Spleen (tissue), 7 donors: ENCODE results near the gene DRD4.

Source experiments
- POLR2AphosphoS5 ChIP-seq, 3 donors: sonication (generic); formaldehyde crosslinking; IDR thresholded peaks; one replicate each; pipeline ENCODE4 v1.5.1; 2017; ENCODE audit warnings: antibody characterized with exemption in 3 of 3
- TF ChIP-seq, protein P1 (sequence below), 11 experiments: fragments of 200-600 bp in 7 of 11; fragments of 450-650 bp in 4 of 11; sonication (generic) in 4 of 11; IDR thresholded peaks in 8 of 11; conservative IDR thresholded peaks in 3 of 11; 1 replicate in 7 of 11; 2 replicates in 4 of 11; pipeline versions ENCODE4 v1.4.0 to v1.8.0; 2016 to 2021; ENCODE audit warnings: antibody characterized with exemption in 11 of 11, inconsistent platforms in 4 of 11, mild to moderate bottlenecking in 1 of 11
- donor health status: DM: no; HTN: no; CAD: no; lungs with moderate emphysema.
- donor health status: DM: no; HTN: no; CAD: no.
- donor health status: DM: no; HTN: no; CAD: no.

DNA sequence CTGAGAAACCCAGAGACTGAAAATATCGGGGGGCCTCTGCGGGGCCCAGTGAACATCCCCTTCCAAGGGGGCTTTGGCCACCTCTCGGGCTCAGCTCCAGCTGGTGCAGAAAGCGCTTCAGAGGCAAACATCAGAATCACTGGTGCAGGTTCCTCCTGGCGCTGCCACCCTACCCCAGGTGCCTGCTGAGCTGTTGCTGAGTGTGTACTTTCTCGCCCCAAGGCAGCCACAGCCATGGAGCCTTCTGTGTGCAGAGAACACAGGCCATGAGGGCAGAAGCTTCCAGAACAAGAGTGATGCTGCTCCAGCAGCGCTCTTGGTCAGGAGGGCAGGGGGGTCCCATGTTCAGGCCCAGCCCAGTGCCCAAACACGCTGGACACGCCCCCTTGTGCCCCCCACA lies 6.3 kb downstream of the DRD4 start:
- TF ChIP-seq, protein P1, sequence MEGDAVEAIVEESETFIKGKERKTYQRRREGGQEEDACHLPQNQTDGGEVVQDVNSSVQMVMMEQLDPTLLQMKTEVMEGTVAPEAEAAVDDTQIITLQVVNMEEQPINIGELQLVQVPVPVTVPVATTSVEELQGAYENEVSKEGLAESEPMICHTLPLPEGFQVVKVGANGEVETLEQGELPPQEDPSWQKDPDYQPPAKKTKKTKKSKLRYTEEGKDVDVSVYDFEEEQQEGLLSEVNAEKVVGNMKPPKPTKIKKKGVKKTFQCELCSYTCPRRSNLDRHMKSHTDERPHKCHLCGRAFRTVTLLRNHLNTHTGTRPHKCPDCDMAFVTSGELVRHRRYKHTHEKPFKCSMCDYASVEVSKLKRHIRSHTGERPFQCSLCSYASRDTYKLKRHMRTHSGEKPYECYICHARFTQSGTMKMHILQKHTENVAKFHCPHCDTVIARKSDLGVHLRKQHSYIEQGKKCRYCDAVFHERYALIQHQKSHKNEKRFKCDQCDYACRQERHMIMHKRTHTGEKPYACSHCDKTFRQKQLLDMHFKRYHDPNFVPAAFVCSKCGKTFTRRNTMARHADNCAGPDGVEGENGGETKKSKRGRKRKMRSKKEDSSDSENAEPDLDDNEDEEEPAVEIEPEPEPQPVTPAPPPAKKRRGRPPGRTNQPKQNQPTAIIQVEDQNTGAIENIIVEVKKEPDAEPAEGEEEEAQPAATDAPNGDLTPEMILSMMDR (IDR thresholded peaks at IDR 0.05 in 8 of 11, conservative IDR thresholded peaks at IDR 0.05 in 3 of 11), result no peak
- TF ChIP-seq POLR2AphosphoS5 (IDR thresholded peaks at IDR 0.05), result no peak
